PC-9 (cell line): ENCODE measurements around the gene ADAM21. TPM values are rescaled to one million over a fixed set of nuclear protein-coding genes. Genes with fewer than 3 reads are reported as not detected.

ENCODE experiments used
- BruUV-seq: library from RNA; stranded (reverse); fragments of 400-500 nt; replicated peaks from 2 replicates; lab custom pipeline; 2021; lab: Mats Ljungman, UMichigan
- CTCF ChIA-PET: fragments of 300-600 bp; sonication (Branson Sonifier 250); formaldehyde crosslinking; loops from one replicate; lab custom pipeline; 2022; ENCODE audit warnings: antibody characterized with exemption; lab: Charles Lee
- POLR2A ChIA-PET: fragments of 300-600 bp; sonication (Branson Sonifier 250); formaldehyde crosslinking; loops from one replicate; lab custom pipeline; 2022; ENCODE audit warnings: antibody characterized with exemption; ENCODE audit not compliant: unreplicated experiment; lab: Charles Lee
- DNase-seq, 2 experiments: peaks; one replicate each; pipeline versions ENCODE4 v3.0.0 to v3.0.0-alpha.2; 2015 to 2022; ENCODE audit warnings: mixed read lengths in 1 of 2
- H2AFZ ChIP-seq: fragments of 200-600 bp; sonication (generic); 2 replicates; pipeline ENCODE4 v1.8.1; 2017; ENCODE audit warnings: antibody characterized with exemption
- H3F3A ChIP-seq: fragments of 200-600 bp; sonication (generic); 2 replicates; pipeline ENCODE4 v1.8.1; 2017; ENCODE audit warnings: antibody characterized with exemption, mild to moderate bottlenecking, low read depth; ENCODE audit not compliant: insufficient read depth
- H3K27ac ChIP-seq: fragments of 200-600 bp; sonication (generic); 2 replicates; pipeline ENCODE4 v1.6.1; 2016; ENCODE audit warnings: mixed run types
- H3K27me3 ChIP-seq: fragments of 200-600 bp; sonication (generic); 2 replicates; pipeline ENCODE4 v1.6.1; 2016; ENCODE audit warnings: low read depth, mixed run types; ENCODE audit not compliant: insufficient read depth
- H3K36me3 ChIP-seq: fragments of 200-600 bp; sonication (generic); 2 replicates; pipeline ENCODE4 v1.6.1; 2016; ENCODE audit warnings: low read depth, mixed run types
- H3K4me1 ChIP-seq: fragments of 200-600 bp; sonication (generic); replicated peaks from 2 replicates; pipeline ENCODE4 v1.6.1; 2016; ENCODE audit warnings: mixed run types; ENCODE audit not compliant: insufficient read depth
- H3K4me2 ChIP-seq: fragments of 200-600 bp; sonication (generic); 2 replicates; pipeline ENCODE4 v1.6.1; 2017; ENCODE audit warnings: mixed run types
- H3K4me3 ChIP-seq: fragments of 200-600 bp; sonication (generic); 2 replicates; pipeline ENCODE4 v1.6.1; 2016; ENCODE audit warnings: mixed run types
- H3K79me2 ChIP-seq: fragments of 200-600 bp; sonication (generic); 2 replicates; pipeline ENCODE4 v1.6.1; 2017; ENCODE audit warnings: low read depth, mixed run types
- H3K9me2 ChIP-seq: fragments of 200-600 bp; sonication (generic); 2 replicates; pipeline ENCODE4 v1.8.1; 2017; ENCODE audit warnings: mild to moderate bottlenecking; ENCODE audit not compliant: insufficient read depth
- H3K9me3 ChIP-seq: fragments of 200-600 bp; sonication (generic); 2 replicates; pipeline ENCODE4 v1.8.1; 2016; ENCODE audit warnings: low read depth; ENCODE audit not compliant: insufficient read depth
- H4K20me1 ChIP-seq: fragments of 200-600 bp; sonication (generic); 2 replicates; pipeline ENCODE4 v1.8.1; 2017; ENCODE audit not compliant: insufficient read depth
- CTCF ChIP-seq: fragments of 200-600 bp; sonication (generic); conservative IDR thresholded peaks from 2 replicates; pipeline ENCODE4 v1.6.1; 2017; ENCODE audit warnings: mixed run types, antibody characterized with exemption, mild to moderate bottlenecking, moderate library complexity
- EZH2 ChIP-seq: fragments of 200-600 bp; sonication (generic); IDR thresholded peaks from 2 replicates; pipeline ENCODE4 v1.8.0; 2017; ENCODE audit warnings: antibody characterized with exemption, low read depth
- intact Hi-C: fragments of 100-400 bp; cut with micrococcal nuclease; formaldehyde crosslinking; loops from one replicate; pipeline ENCODE4 v1.10.0; 2022; ENCODE audit not compliant: unreplicated experiment
- total RNA-seq: library from RNA; stranded (reverse); gene quantifications from 2 replicates; pipeline ENCODE4 v1.2.3, GENCODE V29; 2021

ADAM21 gene
- total RNA-seq, 1 experiment from 2014 or later: not detected

GRCh38 chr14:70489579-70490200 is 37.7 kb downstream of the ADAM21 start:
- Histone ChIP-seq H3K9me3 (no peaks in the 10 kb centered on the region; the same call in 1 of the 2 replicates), H3K4me3 (no peak overlapping the region), H2AFZ (no peak overlapping the region), H3F3A (no peaks in the 10 kb centered on the region), H3K4me2 (no peak overlapping the region), H3K79me2 (no peaks in the 10 kb centered on the region), H3K27ac (no peak overlapping the region), H3K36me3 (no peaks in the 10 kb centered on the region), H3K9me2 (no peaks in the 10 kb centered on the region), H3K4me1 (no peaks in the 10 kb centered on the region), H4K20me1 (no peaks in the 10 kb centered on the region), H3K27me3 (no peaks in the 10 kb centered on the region)
- POLR2A ChIA-PET: no interaction called here
- no peak for TF ChIP-seq CTCF
- TF ChIP-seq EZH2: no peak
- no TSS peak for BruUV-seq
- no peak for DNase-seq
- CTCF ChIA-PET: no interaction called here
- intact Hi-C loops: no loop called here

- H3K79me2 ChIP-seq: no peaks in the 10 kb centered on the region
- no TSS peak for BruUV-seq
- ChIA-PET CTCF (no interaction called here), POLR2A (no interaction called here)
- intact Hi-C loops: no loop called here
- no peaks in the 10 kb centered on the region for H4K20me1 ChIP-seq
- H3K4me1 ChIP-seq: no peaks in the 10 kb centered on the region
- no peak overlapping the region for H3K27ac ChIP-seq
- H3K4me2 ChIP-seq: no peak overlapping the region
- no peak overlapping the region for H3K4me3 ChIP-seq
- no peak for TF ChIP-seq CTCF
- no peak for TF ChIP-seq EZH2
- H3K9me2 ChIP-seq: no peaks in the 10 kb centered on the region
- no peak overlapping the region for H2AFZ ChIP-seq
- H3K27me3 ChIP-seq: no peaks in the 10 kb centered on the region
- DNase-seq: no peak
- H3F3A ChIP-seq: no peaks in the 10 kb centered on the region
- H3K36me3 ChIP-seq: no peaks in the 10 kb centered on the region
- H3K9me3 ChIP-seq: no peaks in the 10 kb centered on the region
Observed at GRCh38 chr14:70498191-70498590, 46.2 kb downstream of the ADAM21 start.

Other genes starting within 250 kb of the ADAM21 start
- gene COX16, start 92.5 kb upstream of the ADAM21 start, total RNA-seq: 73.9 and 87.0 TPM in 2 replicates
- 21.2 and 30.2 TPM in 2 replicates for gene SYNJ2BP, start 35.1 kb upstream of the ADAM21 start, total RNA-seq
- gene ADAM20, start 82.8 kb downstream of the ADAM21 start, total RNA-seq: 0.94 and 1.9 TPM in 2 replicates
- gene MED6, start 148.5 kb downstream of the ADAM21 start, total RNA-seq: 46.5 and 58.2 TPM in 2 replicates
- gene TTC9, start 189.7 kb downstream of the ADAM21 start, total RNA-seq: 9.3 and 9.9 TPM in 2 replicates